PC-9 (cell line): ENCODE results near the gene UBE2O.

ENCODE experiments used
- EZH2 ChIP-seq: fragments of 200-600 bp; sonication (generic); IDR thresholded peaks from 2 replicates; pipeline ENCODE4 v1.8.0; 2017; ENCODE audit warnings: antibody characterized with exemption, low read depth
- TF ChIP-seq, protein P1 (sequence below): fragments of 200-600 bp; sonication (generic); conservative IDR thresholded peaks from 2 replicates; pipeline ENCODE4 v1.6.1; 2017; ENCODE audit warnings: mixed run types, antibody characterized with exemption, mild to moderate bottlenecking, moderate library complexity

DNA sequence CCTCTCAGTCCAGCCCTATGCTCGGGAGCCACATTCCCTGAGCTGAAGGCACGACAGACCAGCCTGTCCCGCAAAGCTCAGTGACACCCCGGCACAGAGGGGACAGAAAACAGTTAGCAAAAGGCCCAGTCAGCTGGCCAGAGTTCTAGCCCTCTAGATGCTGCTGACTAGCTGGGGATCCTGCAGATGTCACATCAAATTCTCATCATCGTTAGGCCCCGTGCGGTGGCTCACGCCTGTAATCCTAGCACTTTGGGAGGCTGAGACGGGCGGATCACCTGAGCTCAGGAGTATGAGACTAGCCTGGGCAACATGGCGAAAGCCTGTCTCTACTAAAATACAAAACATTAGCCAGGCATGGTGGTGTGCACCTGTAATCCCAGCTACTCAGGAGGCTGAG is 17.2 kb downstream of the UBE2O start:
- TF ChIP-seq, protein P1, sequence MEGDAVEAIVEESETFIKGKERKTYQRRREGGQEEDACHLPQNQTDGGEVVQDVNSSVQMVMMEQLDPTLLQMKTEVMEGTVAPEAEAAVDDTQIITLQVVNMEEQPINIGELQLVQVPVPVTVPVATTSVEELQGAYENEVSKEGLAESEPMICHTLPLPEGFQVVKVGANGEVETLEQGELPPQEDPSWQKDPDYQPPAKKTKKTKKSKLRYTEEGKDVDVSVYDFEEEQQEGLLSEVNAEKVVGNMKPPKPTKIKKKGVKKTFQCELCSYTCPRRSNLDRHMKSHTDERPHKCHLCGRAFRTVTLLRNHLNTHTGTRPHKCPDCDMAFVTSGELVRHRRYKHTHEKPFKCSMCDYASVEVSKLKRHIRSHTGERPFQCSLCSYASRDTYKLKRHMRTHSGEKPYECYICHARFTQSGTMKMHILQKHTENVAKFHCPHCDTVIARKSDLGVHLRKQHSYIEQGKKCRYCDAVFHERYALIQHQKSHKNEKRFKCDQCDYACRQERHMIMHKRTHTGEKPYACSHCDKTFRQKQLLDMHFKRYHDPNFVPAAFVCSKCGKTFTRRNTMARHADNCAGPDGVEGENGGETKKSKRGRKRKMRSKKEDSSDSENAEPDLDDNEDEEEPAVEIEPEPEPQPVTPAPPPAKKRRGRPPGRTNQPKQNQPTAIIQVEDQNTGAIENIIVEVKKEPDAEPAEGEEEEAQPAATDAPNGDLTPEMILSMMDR: no peak
- no peak for TF ChIP-seq EZH2
